GM18526 (cell line): ENCODE data around the gene SH3GL3.

Experiments used
- POLR2A ChIP-seq: IDR thresholded peaks from 3 replicates; pipeline ENCODE4 v1.6.1; 2011; ENCODE audit not compliant: insufficient read length; ENCODE audit errors: extremely low read depth

The SH3GL3 gene

DNA sequence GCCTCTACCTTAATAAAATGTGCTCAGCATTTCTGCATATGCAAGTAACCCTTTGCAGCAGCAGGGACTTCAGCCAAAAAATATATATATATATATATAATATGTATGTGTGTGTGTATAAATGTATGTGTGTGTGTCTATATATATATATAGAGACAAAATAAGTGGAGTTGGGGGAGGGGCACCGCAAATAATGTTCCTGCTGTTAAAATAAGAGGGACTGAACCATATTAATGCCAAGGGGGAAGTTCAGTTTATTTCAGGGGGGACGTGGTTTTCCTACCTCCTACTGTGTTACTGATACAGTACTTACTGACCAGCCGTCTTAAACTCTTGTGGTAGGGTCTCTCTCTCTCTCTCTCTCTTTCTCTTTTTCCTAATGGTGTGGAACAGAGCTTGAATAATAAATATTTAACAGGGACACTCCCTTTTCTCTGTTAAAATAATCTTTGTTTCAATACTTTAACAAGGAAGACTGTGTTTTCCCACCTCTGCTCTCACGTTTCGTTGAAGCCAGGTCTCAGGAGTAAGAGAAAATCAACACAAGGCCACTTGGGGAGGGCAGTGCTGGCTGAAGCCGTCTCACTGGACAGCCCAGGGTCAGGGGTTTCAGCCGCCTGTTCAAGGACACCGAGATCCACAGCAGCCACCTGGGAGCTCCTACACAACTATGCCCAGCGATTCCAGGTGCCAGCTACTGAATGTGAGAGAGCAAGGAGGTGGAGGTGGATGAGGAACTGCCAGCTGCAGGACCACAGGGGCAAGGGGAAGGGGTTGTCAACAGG lies 164.0 kb downstream of the SH3GL3 start:
- no peak for TF ChIP-seq POLR2A

DNA sequence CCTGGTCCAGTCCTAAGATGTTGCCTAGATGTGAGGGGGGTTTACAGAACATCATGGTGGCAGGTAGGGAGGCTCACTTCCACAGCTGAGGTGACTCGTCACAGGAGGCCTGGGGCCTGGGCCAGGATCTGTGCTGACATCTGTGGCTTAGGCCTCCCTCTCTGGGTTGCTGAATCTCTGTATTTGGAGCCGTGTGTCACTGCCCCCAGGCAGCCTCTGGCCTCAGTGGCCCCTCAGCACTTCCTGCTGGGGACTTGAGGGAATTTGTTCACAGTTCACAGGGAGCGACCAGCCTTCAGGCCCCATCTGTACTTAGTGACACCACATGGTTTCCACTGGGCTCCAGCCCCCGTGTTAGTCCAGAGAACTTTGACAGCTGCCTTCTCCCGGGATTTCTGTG lies 165.1 kb downstream of the SH3GL3 start:
- no peak for TF ChIP-seq POLR2A

DNA sequence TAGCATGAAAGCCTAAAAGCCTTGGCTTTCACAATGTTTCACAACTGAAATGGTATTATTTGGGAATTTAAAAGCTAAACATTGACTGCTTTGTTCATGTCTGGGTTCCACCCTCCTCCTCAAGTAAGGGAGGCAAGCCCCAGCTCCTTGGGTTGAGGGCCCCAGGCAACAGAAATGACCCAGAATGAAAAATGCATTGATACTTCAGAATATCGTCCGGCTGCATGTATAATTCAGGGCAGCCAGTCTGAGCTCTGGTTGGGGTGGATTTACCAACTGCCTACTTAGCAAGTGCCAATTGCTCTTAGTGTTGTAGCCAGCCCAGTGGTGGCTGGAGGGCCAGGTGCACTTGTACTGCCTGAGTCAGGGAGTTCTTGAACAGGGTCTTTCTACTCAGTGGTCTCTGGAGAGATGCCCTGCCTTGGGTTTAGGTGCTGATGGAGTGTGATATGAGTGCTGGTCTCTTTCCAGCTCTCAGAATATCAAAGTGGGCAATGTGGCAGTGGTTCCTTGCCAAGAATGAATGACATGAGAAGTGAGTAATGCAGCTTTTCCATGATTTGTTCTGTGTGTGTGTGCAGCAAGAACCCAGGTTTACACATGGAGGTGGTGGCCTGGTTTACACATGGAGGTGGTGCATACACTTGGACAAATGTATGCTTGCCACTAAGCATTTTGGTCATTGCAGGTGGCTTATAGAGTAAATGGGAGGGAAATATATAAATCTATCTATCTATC lies 165.9 kb downstream of the SH3GL3 start:
- no peak for TF ChIP-seq POLR2A

DNA sequence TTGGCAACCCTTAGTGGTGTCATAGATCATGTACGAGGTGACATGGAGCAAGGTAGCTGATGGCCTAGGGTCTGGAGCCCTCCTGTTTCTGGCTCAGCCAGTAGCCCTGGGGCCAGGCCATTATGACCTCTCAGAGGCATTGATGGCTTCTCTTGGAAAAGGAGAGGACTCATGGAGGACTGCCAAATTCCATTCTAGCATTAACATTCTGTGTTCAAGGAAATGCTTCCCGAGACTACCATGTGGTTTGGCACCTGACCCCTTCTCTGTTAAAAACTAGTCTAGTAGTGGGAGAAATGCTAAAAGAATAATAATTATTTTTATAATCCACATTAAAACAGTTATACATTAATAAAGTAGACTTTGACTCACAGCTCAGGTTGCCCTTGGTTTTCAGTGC lies 166.6 kb downstream of the SH3GL3 start:
- TF ChIP-seq POLR2A, result no peak

DNA sequence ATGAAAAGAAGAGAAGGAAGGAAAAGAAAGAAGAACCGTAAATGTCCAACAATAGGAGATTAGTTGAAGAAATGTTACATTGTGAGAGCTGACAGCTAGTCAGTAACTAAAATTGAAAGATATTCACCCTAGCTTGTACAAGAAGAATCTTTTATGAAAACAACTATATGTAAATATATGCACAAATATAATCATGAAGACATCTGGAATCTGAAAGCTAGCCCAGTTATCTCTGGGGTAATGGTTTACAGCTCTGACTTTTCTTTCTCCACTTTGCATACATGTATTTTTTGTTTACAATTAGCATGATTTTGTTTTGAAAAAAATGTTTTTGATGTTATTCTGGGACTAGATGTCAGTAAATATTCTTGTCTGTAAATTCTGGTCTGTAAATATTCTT lies 169.7 kb downstream of the SH3GL3 start:
- no peak for TF ChIP-seq POLR2A

DNA sequence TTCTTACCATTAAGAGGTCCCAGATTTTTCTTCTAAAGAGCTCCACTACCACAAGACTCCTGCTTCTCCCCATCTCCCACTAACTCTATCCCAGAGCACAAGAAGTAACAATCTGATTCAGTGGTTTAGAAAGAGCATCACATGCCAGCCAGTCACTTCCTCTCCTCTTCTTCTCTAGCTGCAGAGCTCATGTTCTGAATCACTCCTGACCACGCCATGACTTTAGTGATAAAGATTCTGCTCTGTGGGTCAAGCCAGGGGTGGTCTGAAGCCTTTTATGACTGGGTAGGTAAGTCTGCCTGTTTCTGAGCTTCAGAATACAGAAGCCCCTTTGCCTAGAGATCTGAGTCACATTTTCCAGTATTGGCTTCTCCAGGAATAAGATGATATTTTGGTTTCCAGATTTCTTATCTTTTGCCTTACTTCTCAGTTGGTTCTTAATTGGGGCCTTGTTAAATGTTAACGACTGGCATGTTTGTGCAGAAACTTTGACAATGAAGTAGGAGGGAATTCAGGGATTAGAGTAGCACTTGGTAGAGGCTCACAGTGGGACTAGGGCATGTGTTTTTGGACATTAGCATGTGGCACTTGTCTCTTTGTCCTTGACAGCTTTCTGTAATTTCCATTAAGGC lies 179.1 kb downstream of the SH3GL3 start:
- no peak for TF ChIP-seq POLR2A

DNA sequence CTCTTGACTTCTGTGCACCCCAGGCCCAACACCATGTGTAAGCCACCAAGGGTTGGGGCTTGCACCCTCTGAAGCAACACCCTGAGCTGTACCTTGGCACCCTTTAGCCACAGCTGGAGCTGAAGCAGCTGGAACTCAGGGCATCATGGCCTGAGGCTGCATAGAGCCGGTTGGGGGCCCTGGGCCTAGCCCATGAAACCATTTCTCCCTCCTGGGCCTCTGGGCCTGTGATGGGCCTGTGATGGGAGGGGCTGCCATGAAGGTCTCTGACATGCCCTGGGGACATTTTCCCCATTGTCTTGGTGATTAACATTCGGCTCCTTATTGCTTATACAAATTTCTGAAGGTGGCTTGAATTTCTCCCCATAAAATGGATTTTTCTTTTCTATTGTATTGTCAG lies 184.4 kb downstream of the SH3GL3 start:
- TF ChIP-seq POLR2A, result no peak

DNA sequence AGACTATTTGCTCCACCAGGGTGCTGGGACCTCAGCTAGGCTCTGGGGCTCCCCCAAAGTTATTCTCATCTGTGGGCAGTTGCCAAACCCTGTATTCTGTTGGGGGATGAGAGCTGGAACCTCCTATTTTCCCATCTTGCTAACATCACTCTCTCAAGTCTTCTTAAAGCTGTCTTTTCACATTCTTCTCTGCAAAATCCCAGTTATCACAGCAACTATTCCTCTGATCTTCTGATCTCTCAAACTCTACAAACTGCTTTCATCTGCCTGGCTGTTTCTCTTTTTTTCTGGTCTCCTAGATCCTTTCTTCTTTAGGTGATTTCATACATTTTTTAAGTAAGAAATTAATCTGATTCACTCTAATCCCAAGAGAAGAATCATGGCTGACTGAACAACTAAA lies 196.1 kb downstream of the SH3GL3 start:
- TF ChIP-seq POLR2A, result no peak

DNA sequence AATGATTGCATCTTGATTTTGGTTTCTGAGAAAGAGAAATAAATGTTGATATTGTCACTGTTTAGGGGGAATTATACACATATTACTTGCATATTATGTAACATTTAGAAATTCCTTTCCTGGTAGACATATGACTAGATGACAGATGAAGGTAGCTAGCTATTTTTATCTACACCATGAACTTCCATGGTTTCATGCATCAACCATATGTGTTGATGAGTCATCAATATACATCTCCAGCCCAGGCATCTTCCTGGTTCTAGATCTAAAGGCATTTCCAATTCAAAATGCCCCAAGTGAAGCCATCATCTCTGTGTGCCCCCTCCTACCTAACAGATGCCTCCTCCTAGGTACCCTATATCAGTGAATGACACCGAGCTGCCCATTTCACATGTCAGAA lies 197.3 kb downstream of the SH3GL3 start:
- TF ChIP-seq POLR2A, result no peak

DNA sequence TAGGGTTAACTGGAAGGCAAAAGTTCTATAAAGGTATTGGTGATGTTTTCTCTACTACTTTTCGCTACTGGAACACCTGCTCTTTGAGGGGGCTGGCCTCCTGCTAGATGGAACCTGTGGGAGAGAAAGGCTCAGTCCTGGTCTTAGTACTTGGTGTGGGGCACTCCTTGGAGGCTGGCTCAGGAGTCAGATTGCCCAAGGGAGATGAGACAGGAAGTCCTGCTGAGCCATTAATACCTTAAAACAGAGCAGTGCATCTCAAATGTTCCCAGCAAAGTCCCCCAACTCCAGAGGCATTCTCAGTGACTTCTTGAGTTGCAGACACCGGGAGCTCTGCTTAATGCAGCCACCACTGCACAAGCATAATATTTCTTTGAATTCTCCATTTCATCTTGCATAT lies 203.7 kb downstream of the SH3GL3 start:
- no peak for TF ChIP-seq POLR2A

DNA sequence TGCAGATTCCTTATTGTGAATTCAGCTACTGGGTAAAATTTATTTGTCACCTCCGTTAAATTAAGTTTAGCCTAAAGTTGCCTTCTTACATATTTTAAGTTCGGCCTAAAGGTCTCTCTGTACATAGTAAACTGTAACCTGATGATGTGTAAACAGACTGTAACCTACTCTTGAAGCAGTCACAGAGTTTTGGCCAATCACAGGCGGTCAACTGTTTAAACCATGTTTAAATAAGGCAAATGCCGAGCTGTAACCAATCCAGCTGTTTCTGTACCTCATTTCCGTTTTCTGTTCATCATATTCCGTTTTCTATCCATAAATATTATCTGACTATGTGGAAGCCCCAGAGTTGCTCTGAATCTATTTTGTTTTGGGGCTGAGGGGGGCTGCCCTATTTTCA lies 204.4 kb downstream of the SH3GL3 start:
- no peak for TF ChIP-seq POLR2A

DNA sequence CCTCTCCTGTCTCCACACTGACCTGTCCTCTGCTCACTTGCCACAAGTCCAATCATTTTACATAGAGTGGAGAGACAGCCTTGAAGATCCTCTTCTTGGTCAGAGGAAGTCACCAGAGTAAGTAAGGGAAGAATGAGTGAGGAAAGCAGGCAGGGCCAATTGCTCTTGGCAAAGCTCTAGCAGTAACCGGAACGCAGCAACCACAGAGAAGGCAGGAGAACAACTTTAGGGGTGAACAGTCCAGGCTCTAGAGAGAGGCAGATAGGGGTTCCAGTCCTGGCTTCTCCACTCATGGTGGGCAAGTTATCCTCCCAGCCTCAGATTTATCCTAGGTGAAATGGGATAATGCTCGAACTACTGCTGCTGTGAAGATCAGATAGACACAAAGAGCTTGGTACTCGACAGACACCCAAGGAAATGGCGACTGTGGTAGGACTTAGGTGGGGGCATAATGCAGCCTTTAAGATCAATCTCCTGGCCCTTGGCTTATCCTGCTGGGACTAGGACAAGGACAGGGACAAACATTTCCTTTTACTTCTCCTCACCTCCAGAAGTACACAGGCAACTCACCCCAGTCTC lies 205.6 kb downstream of the SH3GL3 start:
- no peak for TF ChIP-seq POLR2A

DNA sequence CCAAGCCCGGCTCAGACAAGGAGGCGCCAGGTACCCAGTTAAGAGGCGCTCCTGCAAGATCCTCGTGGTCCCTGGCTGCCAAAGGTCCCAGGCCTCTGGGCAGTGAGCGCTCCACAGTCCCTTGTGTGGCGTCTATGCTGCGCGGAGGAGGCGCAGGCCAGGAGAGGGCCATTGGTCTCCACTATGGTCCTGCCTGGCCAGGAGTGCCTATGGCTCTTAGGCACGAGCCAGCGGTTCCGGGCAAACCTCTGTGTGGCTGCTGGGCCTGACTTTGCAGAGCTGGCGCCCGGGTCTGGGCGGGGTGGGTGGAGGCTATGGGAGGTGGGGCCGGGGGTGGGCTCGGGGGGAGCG lies 206.1 kb downstream of the SH3GL3 start:
- no peak for TF ChIP-seq POLR2A

DNA sequence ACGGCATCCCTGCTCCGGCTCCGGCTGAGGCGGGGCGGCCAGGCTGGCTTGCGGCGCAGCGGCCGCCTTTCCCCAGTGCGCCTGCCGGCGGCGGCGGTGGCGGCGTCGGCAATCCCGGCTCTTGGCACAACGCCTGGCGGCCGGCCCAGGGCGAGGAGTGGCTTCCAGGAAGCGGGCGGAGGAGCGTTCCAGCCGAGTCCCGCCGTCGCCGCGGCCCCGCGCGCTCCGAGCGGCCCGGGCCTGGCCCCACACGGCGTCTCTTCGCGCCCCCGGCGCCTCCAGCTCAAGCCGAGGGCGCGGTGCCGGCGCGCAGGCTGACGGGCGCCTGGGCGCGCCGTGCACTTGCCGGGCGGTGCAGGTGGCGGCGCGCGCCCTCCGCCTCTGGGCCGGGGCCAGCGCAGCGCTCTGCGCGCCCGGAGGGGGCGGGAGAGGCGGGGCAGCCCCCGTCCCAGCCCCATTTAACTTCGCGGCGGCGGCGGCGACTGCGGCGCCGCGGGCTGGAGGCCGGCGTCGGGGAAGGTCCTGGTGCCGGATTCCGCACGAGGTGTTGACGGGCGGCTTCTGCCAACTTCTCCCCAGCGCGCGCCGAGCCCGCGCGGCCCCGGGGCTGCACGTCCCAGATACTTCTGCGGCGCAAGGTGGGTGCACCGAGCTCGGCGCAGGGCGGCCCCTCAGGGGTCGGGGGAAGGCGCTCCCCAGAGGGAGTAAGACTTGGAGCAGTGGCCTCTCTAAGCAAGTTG lies 206.7 kb downstream of the SH3GL3 start, which contains the start of gene ADAMTSL3:
Gene ADAMTSL3 (plus strand): TSS at position 485 of the 740 bp plus-strand sequence. CDS start 1,639 bp downstream, outside the sequence.
- TF ChIP-seq POLR2A, result no peak

DNA sequence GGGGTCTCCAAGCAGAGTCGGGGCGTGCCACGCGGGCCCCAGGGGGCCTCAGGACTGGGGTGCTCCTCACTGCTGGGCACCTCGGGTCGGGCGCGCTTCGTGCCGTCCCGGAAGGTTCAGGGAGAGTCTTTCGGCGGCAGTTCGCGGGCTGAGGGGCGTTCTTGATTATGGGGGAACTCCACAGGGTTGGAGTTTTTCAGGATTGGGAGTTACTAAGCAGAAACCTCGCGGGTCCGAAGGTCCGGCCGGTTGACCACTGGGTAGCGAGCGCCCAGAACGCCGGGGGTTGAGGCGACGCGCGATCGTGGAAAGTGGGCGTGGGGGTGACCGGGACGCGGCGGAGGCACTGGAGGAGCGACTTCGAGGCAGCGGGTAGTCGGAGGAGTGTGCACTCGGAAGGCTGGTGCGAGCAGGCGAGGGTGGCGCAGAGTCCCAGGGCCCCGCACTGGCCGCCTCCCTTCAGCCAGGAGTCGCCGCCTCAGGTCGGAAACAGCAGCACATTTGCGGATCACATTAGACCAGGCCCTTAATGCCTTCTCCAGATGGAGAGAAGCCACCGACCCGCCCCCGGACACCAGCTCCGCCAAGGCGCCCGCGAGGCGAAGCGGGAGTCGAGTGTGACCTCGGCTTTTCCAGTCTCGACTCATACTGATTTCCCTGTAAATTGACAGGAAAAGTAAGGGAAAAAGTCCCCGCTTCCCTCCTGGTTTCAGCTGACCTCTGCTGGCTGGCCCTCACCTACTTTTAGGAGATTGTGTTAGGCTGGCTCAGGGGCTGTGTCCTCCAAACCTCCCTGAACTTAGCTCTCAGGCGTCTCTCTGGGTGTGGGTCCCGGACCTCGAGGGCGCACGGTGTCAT lies 207.5 kb downstream of the SH3GL3 start:
- TF ChIP-seq POLR2A, result no peak

DNA sequence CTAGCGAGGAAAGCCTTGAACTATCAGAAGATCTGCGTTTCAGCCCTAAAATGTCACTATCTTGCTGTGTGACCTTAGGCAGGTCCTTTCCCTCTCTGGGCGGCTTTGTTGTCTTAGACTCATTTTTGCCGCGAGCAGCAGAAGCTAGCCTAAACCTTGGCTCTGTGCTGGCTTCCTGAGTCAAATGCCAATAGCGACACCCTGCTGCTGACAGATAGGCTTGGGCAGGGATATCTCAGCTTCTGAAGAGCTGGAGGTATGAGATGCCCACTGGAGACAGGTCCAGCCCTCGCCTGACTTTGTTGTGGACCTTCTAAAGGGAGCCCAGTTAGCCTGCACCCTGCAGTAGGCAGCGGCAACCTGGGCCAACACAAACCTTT lies 208.1 kb downstream of the SH3GL3 start:
- TF ChIP-seq POLR2A, result no peak
